Activated CD4-positive, alpha-beta T cell treated with anti-CD3 and anti-CD28 coated beads, Interleukin-2, amount 50 U/mL, for 1 hour (primary cell): Measurements from ENCODE around the gene LYPD4.
A peak's percentile ranks its signal among the peaks of the same experiment; 100 is the strongest.

Source experiments
- DNase-seq: peaks from one replicate; pipeline ENCODE4 v3.0.0-alpha.2; 2020

The LYPD4 gene

GRCh38 chr19:41872775-41873647 is 28.5 kb upstream of the LYPD4 start:
- peak; percentile 72 for DNase-seq

DNA sequence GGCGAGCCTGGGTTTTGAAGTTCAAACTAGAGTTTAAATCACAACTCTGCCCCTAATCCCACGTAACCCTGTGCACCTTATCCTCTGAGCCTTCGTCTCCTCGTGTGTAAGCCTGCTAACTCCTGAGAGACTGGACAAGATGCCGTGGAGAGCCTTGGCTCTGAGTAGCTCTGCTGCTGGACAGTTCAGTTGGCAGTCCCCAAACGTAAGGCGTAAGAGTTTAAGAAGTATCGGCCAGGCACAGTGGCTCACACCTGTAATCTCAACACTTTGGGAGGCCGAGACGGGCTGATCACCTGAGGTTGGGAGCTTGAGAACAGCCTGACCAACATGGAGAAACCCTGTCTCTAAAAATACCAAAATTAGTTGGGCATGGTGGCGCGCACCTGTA is 27.9 kb upstream of the LYPD4 start:
- no peak for DNase-seq

DNA sequence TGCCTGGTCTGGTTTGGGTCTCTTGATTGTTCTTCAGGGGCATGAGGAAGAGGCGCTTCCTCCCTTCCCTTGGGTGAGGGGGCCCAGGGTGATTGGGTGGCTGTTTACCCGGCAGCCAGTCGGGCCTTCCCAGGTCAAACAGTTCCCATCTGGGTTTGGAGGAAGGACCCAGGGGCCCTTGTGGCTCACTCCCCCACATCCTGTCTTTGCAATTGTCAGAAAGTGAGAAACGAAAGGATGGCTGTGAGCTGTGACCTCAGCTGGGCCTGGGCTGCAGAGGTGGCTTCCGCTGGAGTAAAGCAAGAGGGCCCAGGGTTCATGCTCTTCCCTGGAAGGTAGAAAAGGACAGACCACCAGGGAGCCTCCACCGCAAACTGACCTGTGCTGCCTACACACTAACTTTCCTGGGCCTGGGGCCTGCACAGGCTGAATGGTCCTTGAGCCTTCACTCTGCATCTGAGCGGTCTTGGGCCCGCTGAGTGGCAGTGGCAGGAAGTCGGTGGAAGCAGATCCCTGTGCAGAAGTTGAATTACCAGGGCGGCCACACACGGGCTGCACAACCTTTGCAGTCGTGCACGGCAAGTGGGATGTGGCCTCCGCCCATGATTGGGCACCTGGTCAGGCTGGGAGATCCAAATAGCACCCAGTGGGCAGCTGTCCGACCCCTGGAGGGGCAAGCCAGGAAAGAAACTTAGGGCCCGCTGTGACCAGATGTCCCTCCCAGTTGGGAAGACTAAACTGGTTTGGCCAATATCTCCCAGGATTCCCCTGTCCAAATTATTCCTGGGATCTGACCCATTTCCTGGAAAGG is 27.3 kb upstream of the LYPD4 start:
- DNase-seq: peak; percentile 42

DNA sequence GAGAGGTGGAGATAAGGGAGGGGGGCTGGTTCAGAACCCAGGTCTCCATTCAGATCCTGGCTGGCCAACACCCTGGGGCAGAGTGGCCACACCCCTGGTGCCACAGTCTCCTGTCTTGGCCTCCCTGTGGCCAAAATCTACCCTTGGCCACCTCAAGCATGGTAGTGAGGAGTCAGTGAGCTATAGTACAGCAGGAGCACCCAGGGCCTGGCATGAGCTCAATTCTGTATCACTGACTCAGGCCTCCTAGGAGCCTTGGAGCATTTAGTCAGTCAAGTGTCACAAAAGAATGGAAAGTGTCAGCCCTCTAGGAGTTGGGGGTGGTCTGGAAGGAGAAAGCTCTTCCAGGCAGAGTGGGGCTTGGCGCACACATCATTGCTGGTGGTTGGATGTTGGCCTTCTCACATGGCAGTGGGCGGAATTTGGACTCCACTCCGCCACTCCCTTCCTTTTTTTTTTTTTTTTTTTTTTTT is 26.0 kb upstream of the LYPD4 start:
- no peak for DNase-seq

DNA sequence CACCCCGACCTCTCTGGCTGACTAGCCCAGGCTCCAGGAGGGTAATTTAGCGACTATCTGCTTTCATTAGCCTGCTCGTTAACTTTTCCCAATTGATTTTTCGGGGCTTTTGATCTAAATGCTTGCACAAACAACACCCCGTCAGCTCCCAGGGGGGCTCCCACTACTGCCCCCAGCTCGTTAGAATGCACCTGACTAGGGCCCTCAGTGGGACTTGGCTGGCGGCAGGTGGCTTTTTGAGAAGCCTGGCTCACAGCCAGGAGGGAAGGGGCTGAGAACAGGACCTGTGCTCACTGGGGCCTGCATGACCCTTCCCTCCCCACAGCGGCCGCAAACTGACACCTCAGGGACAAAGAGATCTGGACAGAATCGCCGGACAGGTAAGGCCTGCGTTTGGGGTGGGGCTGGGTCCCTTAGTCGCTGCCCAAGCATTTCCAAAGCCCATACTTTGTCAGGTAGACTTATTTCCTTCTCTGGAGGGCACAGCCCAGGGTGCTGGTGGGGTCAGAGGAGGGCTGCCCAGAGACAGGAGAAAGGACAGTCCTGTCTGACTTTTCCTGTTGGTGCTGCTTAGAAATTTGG is 25.0 kb upstream of the LYPD4 start:
- DNase-seq: no peak

- DNase-seq: no peak
These were observed 24.5 kb upstream of the LYPD4 start for GRCh38 chr19:41868989-41869300.

DNA sequence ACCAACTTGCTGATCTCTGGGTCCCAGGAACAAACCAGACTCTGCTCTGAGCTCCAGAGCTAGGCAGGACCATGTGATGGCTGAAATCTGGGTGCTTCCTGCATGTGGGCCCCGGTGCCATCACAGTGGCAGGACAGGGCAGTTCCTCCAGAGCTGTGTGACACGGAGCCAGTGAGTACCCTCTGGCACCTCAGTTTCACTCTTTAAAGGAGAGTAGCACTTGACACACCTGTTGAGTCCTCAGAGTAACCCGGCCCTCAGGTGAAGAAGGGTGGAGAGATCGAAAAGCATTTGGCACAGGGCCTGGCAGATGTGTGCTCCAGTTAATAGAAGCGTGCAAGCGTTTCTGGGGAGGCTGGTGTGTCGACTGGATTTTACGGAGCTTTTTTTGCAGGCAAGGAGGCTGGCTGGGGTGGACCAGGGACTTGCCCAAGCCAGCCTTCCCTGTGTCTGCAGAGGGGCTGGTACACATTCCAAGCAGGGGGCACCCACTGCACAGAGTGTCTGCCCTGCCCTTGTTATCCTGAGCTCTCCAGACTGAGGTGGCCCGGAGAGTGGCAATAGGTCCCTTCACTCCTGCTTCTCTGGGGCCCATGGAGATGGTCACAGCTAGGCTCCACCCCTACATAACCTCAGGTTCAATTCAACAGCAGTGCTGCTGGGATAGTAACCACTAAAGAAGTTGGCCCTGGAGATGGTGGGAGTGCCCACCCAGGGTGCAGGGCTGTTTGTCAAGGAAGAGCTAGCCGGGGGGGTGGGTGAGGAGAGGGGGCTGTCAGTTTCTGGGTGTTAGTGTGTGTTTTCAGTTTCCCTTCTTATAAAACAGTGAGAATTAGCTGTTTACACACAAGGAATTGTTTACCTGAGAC is 23.9 kb upstream of the LYPD4 start:
- DNase-seq: no peak

DNA sequence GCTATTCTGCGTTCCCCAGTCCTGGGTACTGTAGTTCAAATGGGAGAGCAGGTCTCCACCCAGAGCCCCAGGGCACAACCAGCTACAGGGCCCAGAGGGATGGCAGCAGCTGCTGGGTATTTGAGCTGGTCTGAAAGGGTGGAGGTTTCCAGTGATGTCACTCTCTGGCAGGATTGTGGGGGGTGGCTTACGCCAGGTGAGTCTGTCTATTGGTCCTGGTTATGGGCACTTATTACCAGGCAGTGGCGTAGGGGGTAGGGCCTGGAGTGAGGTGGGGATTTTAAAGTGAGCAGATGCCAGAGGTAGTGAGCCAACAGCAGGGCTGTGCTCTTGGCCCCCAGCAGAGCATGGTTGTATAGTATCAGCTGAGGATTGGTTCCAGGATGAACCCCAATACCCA is 21.8 kb upstream of the LYPD4 start:
- DNase-seq: no peak

DNA sequence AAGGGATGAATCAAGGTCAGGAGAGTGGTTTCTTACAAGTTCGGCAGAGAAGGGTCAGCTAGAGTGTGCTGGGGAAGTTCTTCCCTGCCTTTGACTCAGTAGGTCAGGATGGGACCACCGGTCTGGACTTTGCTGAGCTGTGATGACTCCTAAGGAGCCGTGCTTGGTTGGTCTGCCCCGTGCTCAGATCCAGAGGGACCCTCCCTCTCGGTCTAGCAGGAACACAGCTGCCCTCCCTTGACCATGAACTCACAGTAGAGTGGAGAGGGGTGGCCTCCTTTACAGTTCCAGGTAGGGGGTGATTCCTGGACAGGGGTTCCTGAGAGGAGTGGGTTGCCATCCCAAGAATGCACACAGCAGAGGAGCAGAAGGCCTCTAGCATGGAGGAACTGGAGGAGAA is 19.9 kb upstream of the LYPD4 start:
- no peak for DNase-seq

DNA sequence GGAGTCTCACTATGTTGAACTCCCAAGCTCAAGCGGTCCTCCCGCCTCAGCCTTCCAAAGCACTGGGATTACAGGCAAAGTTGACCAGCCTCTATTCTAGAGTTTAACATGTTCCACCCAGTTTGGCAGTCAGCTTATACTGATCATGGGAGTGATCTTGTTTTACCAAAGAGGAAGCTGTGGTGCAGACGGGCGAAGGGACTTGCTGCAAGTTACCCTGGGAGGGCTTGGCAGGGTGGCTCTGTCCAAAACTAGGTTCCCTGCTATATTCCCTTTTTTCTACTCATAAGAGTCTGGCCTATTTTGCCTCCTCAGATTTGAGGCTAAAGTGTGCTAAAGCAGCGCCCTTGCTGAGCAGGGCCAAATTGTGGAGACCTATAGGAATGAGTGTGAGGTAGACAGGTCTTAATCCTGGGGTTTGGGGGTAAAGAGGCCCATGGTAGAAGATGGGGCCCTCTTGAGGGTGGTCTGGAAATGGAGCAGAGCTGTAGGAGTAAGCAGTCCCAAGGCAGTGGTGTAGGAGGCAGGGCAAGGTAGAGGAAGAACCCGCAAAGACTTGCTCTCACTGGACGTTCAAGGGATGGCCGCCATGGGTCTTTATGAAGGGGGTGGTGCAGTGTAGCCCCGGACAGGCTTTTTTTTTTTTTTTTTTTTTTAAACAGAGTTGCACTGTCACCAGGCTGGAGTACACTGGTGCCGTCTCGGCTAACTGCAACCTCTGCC is 18.9 kb upstream of the LYPD4 start:
- no peak for DNase-seq

GRCh38 chr19:41862445-41862986 is 18.0 kb upstream of the LYPD4 start:
- no peak for DNase-seq

DNA sequence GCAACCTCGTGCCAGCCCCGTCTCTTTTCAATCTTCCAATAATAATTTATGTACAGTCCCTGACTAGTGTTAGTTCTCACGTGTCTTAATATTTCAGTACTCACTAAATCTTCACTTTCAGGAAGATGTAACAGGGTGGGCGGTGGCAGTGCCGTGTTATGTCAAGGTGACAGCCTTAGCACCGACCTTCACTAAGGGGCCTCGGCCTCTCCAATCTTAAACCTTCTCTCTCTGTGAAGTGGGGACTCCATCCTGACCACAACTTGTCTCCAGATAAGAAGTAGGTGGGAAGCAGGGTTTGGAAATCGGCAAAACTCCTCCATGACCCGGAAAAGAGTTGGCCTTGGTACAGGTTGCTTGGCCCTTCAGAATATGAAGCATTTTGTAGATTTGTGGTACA is 17.4 kb upstream of the LYPD4 start:
- no peak for DNase-seq

GRCh38 chr19:41861116-41861768 is 16.8 kb upstream of the LYPD4 start:
- no peak for DNase-seq

DNA sequence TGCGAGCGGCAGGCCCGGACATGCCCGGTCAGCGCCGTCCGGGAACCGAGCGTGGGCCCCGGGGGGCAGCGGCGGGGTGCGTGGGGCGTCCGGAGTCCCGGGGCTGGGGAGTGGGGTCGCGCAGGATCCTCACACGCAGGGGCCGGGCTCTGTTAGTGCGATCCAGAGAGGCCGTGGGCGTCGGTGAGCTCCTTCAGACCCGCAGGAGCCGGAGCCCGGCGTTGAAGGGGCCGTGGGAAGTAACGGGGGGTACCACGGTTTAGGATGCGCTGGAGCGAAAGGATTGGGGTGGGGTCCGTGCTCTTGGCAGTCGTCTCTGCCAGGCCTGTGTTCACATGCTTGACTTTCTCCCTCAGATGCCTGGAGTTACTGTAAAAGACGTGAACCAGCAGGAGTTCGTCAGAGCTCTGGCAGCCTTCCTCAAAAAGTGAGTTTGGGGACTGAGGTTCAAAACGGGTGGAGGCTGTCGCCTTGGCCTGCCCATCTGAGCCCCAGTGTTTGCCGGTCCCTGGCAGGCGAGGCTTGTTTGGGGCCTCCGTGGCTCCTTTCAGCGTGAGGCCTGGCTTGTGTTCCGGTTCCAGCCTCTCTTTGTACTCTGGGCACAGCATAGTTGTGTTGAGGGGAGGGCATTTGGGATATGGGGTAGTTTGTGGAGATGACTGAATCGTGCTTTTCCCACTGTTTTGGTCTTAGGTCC is 16.1 kb upstream of the LYPD4 start:
- no peak for DNase-seq

- DNase-seq: peak; percentile 98
These were observed 15.3 kb upstream of the LYPD4 start, which contains the start of gene RPS19 for GRCh38 chr19:41859618-41860418. Gene RPS19 (plus strand): TSS chr19:41860255. CDS start chr19:41860775, 520 bp downstream.

DNA sequence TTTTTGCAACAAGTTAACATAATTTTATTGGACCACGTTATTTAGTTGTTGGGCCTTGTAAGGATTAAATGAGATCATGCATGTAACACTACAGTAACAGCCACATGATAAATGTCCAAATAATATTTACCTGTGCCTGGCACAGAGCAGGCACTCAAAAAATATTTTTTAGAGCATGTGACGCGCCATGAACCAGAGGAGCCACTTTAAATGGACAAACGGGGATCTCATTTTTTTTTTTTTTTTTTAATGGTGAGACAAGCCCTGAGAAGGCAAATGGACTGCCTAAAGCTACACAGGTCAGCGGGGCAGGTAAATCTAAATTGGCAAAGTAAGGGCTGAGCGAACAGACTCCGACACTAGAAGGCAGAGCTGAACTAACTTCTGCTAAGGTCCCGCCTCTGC is 14.7 kb upstream of the LYPD4 start:
- no peak for DNase-seq

GRCh38 chr19:41853768-41854167 is 9.3 kb upstream of the LYPD4 start:
- DNase-seq: no peak

- DNase-seq: no peak
These were observed 8.9 kb upstream of the LYPD4 start for GRCh38 chr19:41853344-41853743.

DNA sequence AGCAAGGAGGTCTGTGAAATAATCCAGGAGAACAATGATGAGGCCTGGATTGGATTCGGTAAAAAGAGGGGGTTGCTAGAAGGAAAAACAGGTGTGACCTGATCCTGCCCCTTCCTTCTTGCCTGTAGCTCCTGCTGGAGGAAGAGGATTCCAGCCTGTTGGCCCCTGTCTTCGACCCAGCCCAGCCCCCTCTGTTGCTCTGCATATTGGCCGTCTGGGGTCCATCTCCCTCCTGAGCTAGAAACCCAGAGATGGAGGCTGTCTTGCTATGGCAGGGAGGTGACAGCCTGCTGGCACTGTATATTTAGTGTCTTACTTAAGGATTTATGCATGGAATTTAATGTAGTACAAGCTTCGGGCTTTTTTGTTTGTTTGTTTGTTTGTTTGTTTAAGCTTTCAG is 7.0 kb upstream of the LYPD4 start:
- DNase-seq: no peak

- DNase-seq: no peak
These were observed 5.9 kb upstream of the LYPD4 start for GRCh38 chr19:41850381-41850780.
